Upper lobe of left lung (tissue), 4 donors: ENCODE results near the gene S100A3.

Experiments used
- CTCF ChIP-seq, 6 experiments: fragments of 450-650 bp in 4 of 6; fragments of 200-600 bp in 2 of 6; sonication (generic) in 2 of 6; IDR thresholded peaks; one replicate each; pipeline ENCODE4 v1.5.1; 2016 to 2019; ENCODE audit warnings: antibody characterized with exemption in 6 of 6
- POLR2A ChIP-seq, 4 donors: fragments of 450-650 bp; IDR thresholded peaks; one replicate each; pipeline ENCODE4 v1.5.1; 2016 to 2017; ENCODE audit warnings: antibody characterized with exemption in 4 of 4, mild to moderate bottlenecking in 2 of 4
- POLR2AphosphoS5 ChIP-seq, 2 donors: sonication (generic); formaldehyde crosslinking; IDR thresholded peaks; one replicate each; pipeline ENCODE4 v1.5.1; 2017; ENCODE audit warnings: antibody characterized with exemption in 2 of 2

GRCh38 chr1:153565529-153566374 lies 16.7 kb upstream of the S100A3 start, which contains the start of gene S100A2:
- TF ChIP-seq POLR2A (IDR thresholded peaks at IDR 0.05) (peak in 2 of 4 donors; percentile 34 to 37), CTCF (IDR thresholded peaks at IDR 0.05) (no peak), POLR2AphosphoS5 (IDR thresholded peaks at IDR 0.05) (peak; percentile 58 to 64)
